Trophoblast cell (in vitro differentiated cells and primary cell): ENCODE results near the gene RREB1.

Experiments
- DNase-seq, 2 donors: peaks; one replicate each; pipeline ENCODE4 v3.0.0-alpha.2; 2016
- H2AFZ ChIP-seq: 2 replicates; pipeline ENCODE4 v1.6.1; 2013; ENCODE audit warnings: low read length, moderate library complexity, mild to moderate bottlenecking; ENCODE audit not compliant: insufficient read depth, poor library complexity
- H2AK5ac ChIP-seq: 2 replicates; pipeline ENCODE4 v1.6.1; 2013; ENCODE audit warnings: mild to moderate bottlenecking, low read length
- H2BK120ac ChIP-seq: 2 replicates; pipeline ENCODE4 v1.6.1; 2013; ENCODE audit warnings: low read length, mild to moderate bottlenecking, moderate library complexity; ENCODE audit not compliant: insufficient read depth, poor library complexity
- H2BK12ac ChIP-seq: 2 replicates; pipeline ENCODE4 v1.6.1; 2013; ENCODE audit warnings: mild to moderate bottlenecking, low read length, moderate library complexity
- H2BK5ac ChIP-seq: 2 replicates; pipeline ENCODE4 v1.6.1; 2013; ENCODE audit warnings: low read length, low read depth, moderate library complexity, mild to moderate bottlenecking; ENCODE audit not compliant: poor library complexity
- H3K14ac ChIP-seq: 2 replicates; pipeline ENCODE4 v1.6.1; 2013; ENCODE audit warnings: mild to moderate bottlenecking, low read length
- H3K18ac ChIP-seq: 2 replicates; pipeline ENCODE4 v1.6.1; 2013; ENCODE audit warnings: mild to moderate bottlenecking, low read length
- H3K23ac ChIP-seq: 2 replicates; pipeline ENCODE4 v1.6.1; 2013; ENCODE audit warnings: low read length
- H3K27ac ChIP-seq: 2 replicates; pipeline ENCODE4 v1.5.1; 2013; ENCODE audit warnings: low read depth, mild to moderate bottlenecking, inconsistent platforms, low read length, moderate library complexity
- H3K27me3 ChIP-seq: 2 replicates; pipeline ENCODE4 v1.6.1; 2013; ENCODE audit warnings: inconsistent platforms, mild to moderate bottlenecking, low read length, moderate library complexity; ENCODE audit not compliant: insufficient read depth
- H3K36me3 ChIP-seq, 2 experiments: 1 replicate in 1 of 2; 2 replicates in 1 of 2; pipeline ENCODE4 v1.6.1; 2013; ENCODE audit warnings: low read length in 2 of 2, mild to moderate bottlenecking in 2 of 2, moderate library complexity in 1 of 2; ENCODE audit not compliant: insufficient read depth in 2 of 2, control insufficient read depth in 1 of 2
- H3K4ac ChIP-seq: 2 replicates; pipeline ENCODE4 v1.6.1; 2013; ENCODE audit warnings: low read depth, mild to moderate bottlenecking, low read length, moderate library complexity
- H3K4me1 ChIP-seq, 2 experiments: 1 replicate in 1 of 2; 2 replicates in 1 of 2; pipeline ENCODE4 v1.6.1; 2013; ENCODE audit warnings: low read length in 2 of 2, mild to moderate bottlenecking in 2 of 2, moderate library complexity in 1 of 2; ENCODE audit not compliant: insufficient read depth in 2 of 2, control insufficient read depth in 1 of 2
- H3K4me2 ChIP-seq: 2 replicates; pipeline ENCODE4 v1.6.1; 2013; ENCODE audit warnings: inconsistent platforms, mild to moderate bottlenecking, low read length, moderate library complexity
- H3K4me3 ChIP-seq: 2 replicates; pipeline ENCODE4 v1.5.1; 2013; ENCODE audit warnings: mild to moderate bottlenecking, low read depth, low read length, inconsistent platforms
- H3K79me1 ChIP-seq: one replicate; pipeline ENCODE4 v1.6.1; 2013; ENCODE audit warnings: low read length
- H3K79me2 ChIP-seq: 2 replicates; pipeline ENCODE4 v1.6.1; 2013; ENCODE audit warnings: low read length, mild to moderate bottlenecking; ENCODE audit not compliant: control insufficient read depth, insufficient read depth, poor library complexity
- H3K9ac ChIP-seq: 2 replicates; pipeline ENCODE4 v1.6.1; 2013; ENCODE audit warnings: mild to moderate bottlenecking, low read length
- H3K9me3 ChIP-seq: 2 replicates; pipeline ENCODE4 v1.6.1; 2013; ENCODE audit warnings: low read depth, mild to moderate bottlenecking, control low read depth, inconsistent platforms, low read length; ENCODE audit not compliant: insufficient read depth
- H4K12ac ChIP-seq: 2 replicates; pipeline ENCODE4 v1.6.1; 2013; ENCODE audit warnings: low read depth, mild to moderate bottlenecking, low read length, moderate library complexity
- H4K8ac ChIP-seq: 2 replicates; pipeline ENCODE4 v1.6.1; 2013; ENCODE audit warnings: low read depth, mild to moderate bottlenecking, low read length, moderate library complexity
- H4K91ac ChIP-seq: one replicate; pipeline ENCODE4 v1.6.1; 2013; ENCODE audit warnings: low read depth, mild to moderate bottlenecking, low read length, moderate library complexity
- WGBS: extraction: QIAGEN DNeasy Blood & Tissue Kit; methylation state at CpG from one replicate; pipeline ENCODE4 v1.1.7; 2013; ENCODE audit warnings: missing lambda C conversion rate; ENCODE audit not compliant: insufficient read length, insufficient coverage; ENCODE audit errors: extremely low coverage; 5-methylcytosine and 5-hydroxymethylcytosine counted together

The RREB1 gene

DNA sequence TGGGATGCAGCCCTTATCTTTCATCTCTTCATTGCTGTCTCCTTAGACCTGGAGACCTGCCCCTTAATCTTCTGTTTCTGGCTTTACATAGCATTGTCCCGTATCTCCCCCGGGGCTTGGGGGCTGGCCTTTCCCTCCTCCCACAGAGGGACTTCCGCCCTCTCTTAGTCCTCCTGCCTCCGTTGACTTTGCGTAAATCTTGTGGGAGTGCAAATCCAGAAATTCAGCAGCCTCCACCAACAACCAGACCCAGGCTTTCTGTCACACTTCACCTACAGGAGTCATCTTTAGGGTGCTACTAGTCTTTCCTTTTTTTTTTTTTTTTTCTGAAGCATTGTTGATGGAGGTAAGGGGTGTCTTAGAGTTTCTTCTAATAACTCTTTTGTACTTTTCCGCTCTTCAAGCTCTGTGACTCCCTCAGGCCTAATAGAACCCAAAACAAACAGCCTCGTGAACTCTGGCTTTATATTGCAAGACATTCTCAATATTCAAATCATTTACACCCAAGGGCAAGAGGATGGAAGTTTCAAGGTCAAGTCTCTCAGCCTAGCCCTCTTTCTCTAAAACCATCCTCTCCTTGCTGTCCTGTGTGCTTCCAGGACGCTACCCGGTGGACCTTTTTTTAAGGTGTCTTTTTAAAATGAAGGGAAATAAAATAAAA is 66.2 kb downstream of the RREB1 start:
- Histone ChIP-seq H3K23ac (no peak overlapping the region), H4K8ac (no peak overlapping the region), H2AFZ (no peak overlapping the region), H3K18ac (no peak overlapping the region), H3K4me3 (no peak overlapping the region), H3K36me3 (peaks cover 3% of the 10 kb centered on the region in 2 experiments), H2BK12ac (peak overlapping the region; percentile 62), H3K9me3 (peaks cover 2% of the 10 kb centered on the region), H3K14ac (no peak overlapping the region), H3K27ac (peak overlapping the region; percentile 91), H3K27me3 (no peaks in the 10 kb centered on the region), H3K79me2 (peaks cover 8% of the 10 kb centered on the region), H4K12ac (no peak overlapping the region), H3K4me1 (peaks cover 45 to 52% of the 10 kb centered on the region in 2 experiments), H2BK5ac (no peak overlapping the region), H2BK120ac (peak overlapping the region; percentile 84), H3K79me1 (peaks cover 23% of the 10 kb centered on the region), H4K91ac (peak overlapping the region; percentile 36), H3K4me2 (peak overlapping the region; percentile 47), H2AK5ac (no peak overlapping the region), H3K4ac (no peak overlapping the region), H3K9ac (no peak overlapping the region)
- DNase-seq: peak; percentile 75 to 82
- WGBS: no CpG with 5 or more reads among the region's 9 CpGs

GRCh38 chr6:7175462-7175861 is 67.7 kb downstream of the RREB1 start:
- Histone ChIP-seq H4K12ac (no peak overlapping the region), H3K79me1 (peaks cover 23% of the 10 kb centered on the region), H2BK12ac (peak overlapping the region; percentile 70), H2AFZ (no peak overlapping the region), H2BK5ac (peak overlapping the region; percentile 12), H4K8ac (no peak overlapping the region), H3K4me3 (no peak overlapping the region), H3K36me3 (peaks cover 3 to 6% of the 10 kb centered on the region in 2 experiments), H3K27me3 (no peaks in the 10 kb centered on the region), H3K4me1 (peaks cover 39 to 41% of the 10 kb centered on the region in 2 experiments), H3K4ac (no peak overlapping the region), H3K14ac (peak overlapping the region; percentile 12), H3K79me2 (peaks cover 6% of the 10 kb centered on the region), H3K9ac (no peak overlapping the region), H3K9me3 (peaks cover 2% of the 10 kb centered on the region), H2AK5ac (peak overlapping the region; percentile 49), H2BK120ac (peak overlapping the region; percentile 64), H3K27ac (peak overlapping the region; percentile 94), H4K91ac (peak overlapping the region; percentile 7), H3K4me2 (no peak overlapping the region), H3K23ac (no peak overlapping the region), H3K18ac (no peak overlapping the region)
- no peak for DNase-seq
- WGBS: no CpG with 5 or more reads among the region's 5 CpGs

DNA sequence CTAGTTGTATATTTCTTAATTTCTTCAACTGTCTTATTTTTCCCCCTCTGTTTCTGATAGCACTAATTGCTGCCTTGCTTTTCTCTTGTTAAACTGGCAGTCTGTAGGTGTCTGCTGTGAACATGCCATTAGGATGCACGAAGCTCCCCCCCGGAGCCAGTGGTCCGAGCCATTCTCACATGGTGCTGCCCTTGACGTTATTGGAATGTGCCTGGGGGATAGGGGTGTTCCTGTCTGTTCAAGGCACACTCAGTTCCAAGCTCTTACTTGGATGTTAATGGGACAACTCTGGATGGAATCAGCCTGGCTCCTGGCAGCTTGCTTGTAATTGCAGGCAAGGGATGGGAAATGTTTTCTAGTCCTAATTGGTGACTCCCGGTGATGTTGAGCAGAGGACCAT is 68.4 kb downstream of the RREB1 start:
- Histone ChIP-seq H3K4me1 (peaks cover 36 to 38% of the 10 kb centered on the region in 2 experiments), H3K18ac (no peak overlapping the region), H2AFZ (no peak overlapping the region), H3K79me1 (peaks cover 23% of the 10 kb centered on the region), H3K9me3 (peaks cover 2% of the 10 kb centered on the region), H2BK5ac (peak overlapping the region; percentile 75), H2BK12ac (no peak overlapping the region), H3K36me3 (peaks cover 3 to 10% of the 10 kb centered on the region in 2 experiments), H3K14ac (no peak overlapping the region), H4K91ac (peak overlapping the region; percentile 52), H3K4me2 (peak overlapping the region; percentile 50), H3K27ac (peak overlapping the region; percentile 94), H4K8ac (peak overlapping the region; percentile 67), H3K4ac (no peak overlapping the region), H4K12ac (no peak overlapping the region), H3K9ac (no peak overlapping the region), H3K23ac (no peak overlapping the region), H3K27me3 (no peaks in the 10 kb centered on the region), H2BK120ac (no peak overlapping the region), H2AK5ac (no peak overlapping the region), H3K79me2 (peaks cover 6% of the 10 kb centered on the region), H3K4me3 (no peak overlapping the region)
- DNase-seq: peak; percentile 47 to 50
- no CpG with 5 or more reads among the region's 5 CpGs for WGBS

DNA sequence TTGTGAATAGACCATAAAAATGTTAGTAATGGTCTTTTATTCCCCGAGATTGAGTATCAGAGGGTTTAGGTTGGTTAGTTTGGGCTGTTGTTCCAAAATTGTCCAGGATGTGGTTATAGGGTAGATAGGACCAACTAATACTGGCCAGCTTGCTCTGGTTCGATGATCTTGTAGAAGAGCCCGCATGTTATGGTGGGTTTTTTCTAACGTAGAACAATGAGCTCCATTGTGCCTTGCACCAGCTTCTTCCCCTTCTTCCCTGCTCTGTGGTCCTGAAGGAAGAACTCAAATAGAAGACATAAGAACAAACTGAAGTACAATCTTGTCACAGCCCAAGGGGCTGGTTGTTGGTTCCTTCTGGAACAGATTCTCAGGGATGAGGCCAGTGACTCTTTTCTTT is 70.5 kb downstream of the RREB1 start:
- no peak overlapping the region for H2BK12ac ChIP-seq
- H3K23ac ChIP-seq: no peak overlapping the region
- peaks cover 3% of the 10 kb centered on the region for H3K79me2 ChIP-seq
- no peaks in the 10 kb centered on the region for H3K9me3 ChIP-seq
- no peak overlapping the region for H3K27ac ChIP-seq
- H2AFZ ChIP-seq: no peak overlapping the region
- no peak overlapping the region for H3K4ac ChIP-seq
- H3K18ac ChIP-seq: no peak overlapping the region
- no peaks in the 10 kb centered on the region for H3K27me3 ChIP-seq
- H2AK5ac ChIP-seq: no peak overlapping the region
- H2BK5ac ChIP-seq: no peak overlapping the region
- H3K14ac ChIP-seq: no peak overlapping the region
- no peak overlapping the region for H4K8ac ChIP-seq
- H3K9ac ChIP-seq: no peak overlapping the region
- no peak overlapping the region for H3K4me2 ChIP-seq
- no peak overlapping the region for H4K12ac ChIP-seq
- DNase-seq: no peak
- H3K79me1 ChIP-seq: peaks cover 14% of the 10 kb centered on the region
- H3K4me3 ChIP-seq: no peak overlapping the region
- H3K4me1 ChIP-seq: peaks cover 20% of the 10 kb centered on the region in 2 experiments
- peaks cover 10 to 25% of the 10 kb centered on the region in 2 experiments for H3K36me3 ChIP-seq
- no peak overlapping the region for H4K91ac ChIP-seq
- H2BK120ac ChIP-seq: no peak overlapping the region
- no CpG with 5 or more reads among the region's 4 CpGs for WGBS
